LNCaP clone FGC (cell line): ENCODE results near the gene MTARC1.

Experiments used
- DNase-seq: peaks from one replicate; pipeline ENCODE4 v3.0.0-alpha.2; 2011; ENCODE audit warnings: low read depth
- H3K4me3 ChIP-seq: 2 replicates; pipeline ENCODE4 v1.5.1; 2011; ENCODE audit warnings: mild to moderate bottlenecking, low read depth, low read length, control low read depth
- TF ChIP-seq, protein P1 (sequence below): IDR thresholded peaks from 2 replicates; pipeline ENCODE4 v1.5.1; 2012; ENCODE audit warnings: mild to moderate bottlenecking; ENCODE audit not compliant: control insufficient read depth, insufficient read depth; ENCODE audit errors: extremely low read depth

The MTARC1 gene

DNA sequence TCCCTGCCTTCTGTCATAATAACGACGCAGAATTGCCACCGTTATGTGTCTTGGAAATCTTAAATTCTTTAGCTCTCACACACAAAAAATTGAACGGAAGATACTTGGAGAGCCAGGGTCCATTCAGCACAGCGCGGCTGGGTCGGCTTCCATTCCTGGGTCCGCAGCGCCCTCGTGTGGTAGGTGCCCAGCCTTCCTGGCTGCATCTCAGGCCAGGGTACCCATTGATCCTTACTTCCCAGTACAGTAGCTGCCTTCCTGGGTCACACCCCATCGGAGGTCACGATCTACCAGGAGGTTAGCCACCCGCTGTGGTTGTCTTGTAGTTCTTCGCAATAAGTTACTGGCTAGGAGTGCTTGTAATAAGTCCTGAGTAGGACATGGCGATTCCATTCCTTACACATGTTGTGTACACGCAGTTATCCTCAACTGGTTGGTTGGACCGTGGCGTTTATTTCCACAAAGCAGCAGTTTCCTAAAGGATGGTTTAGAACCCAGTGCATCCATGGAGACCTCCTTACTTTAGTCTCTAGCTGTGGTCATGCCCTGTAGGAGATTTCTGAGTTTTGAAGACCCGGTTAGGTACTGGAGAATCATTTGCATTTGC, 9.9 kb upstream of the MTARC1 start:
- TF ChIP-seq, protein P1, sequence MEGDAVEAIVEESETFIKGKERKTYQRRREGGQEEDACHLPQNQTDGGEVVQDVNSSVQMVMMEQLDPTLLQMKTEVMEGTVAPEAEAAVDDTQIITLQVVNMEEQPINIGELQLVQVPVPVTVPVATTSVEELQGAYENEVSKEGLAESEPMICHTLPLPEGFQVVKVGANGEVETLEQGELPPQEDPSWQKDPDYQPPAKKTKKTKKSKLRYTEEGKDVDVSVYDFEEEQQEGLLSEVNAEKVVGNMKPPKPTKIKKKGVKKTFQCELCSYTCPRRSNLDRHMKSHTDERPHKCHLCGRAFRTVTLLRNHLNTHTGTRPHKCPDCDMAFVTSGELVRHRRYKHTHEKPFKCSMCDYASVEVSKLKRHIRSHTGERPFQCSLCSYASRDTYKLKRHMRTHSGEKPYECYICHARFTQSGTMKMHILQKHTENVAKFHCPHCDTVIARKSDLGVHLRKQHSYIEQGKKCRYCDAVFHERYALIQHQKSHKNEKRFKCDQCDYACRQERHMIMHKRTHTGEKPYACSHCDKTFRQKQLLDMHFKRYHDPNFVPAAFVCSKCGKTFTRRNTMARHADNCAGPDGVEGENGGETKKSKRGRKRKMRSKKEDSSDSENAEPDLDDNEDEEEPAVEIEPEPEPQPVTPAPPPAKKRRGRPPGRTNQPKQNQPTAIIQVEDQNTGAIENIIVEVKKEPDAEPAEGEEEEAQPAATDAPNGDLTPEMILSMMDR: peak; percentile 92
- no peak overlapping the region for H3K4me3 ChIP-seq
- DNase-seq: no peak

DNA sequence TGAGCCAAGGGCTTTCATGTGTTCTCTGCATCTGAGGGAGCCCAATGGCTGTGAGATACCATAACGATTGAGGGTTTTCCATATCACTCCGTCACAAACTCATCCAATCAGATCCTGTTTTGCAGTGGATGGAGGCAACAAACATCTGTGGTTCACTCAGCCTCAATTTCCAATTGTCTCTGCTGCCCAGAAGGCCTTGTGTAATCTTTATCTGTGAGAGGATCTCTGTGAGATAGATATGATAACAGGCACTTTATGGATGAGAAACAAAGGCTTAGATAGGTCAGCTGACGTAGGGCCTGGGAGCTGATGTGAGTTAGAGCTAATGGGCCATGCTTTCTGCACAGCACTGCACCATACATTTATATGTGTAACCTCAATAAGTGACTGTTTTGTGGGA, 3.3 kb upstream of the MTARC1 start:
- no peak for DNase-seq

DNA sequence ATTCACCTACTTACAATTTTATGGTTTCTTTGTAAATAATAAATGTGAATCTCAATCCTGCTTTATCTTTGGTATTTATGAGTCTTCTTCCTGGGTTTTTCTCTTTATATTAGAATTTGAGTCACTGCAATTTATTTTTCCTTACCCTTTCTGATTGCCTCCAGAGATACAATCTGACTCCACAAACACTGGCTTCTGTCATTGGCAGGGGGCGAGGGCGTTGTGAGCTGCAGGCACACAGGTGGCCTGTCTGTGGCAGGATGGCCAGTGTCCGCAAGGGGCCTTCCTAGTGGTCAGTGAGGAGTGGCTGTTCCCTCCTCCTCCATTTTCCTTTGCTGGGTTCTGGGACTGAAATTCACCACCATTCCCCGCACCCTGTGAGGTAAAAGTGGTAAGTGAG, 2.0 kb upstream of the MTARC1 start:
- 0 out of 2 replicates have a peak overlapping the region, but pooled peaks have one; percentile 5 for H3K4me3 ChIP-seq
- no peak for DNase-seq
- TF ChIP-seq, protein P1: no peak

More for the DNA sequence above, 3.3 kb upstream of the MTARC1 start:
- TF ChIP-seq, protein P1: no peak
- H3K4me3 ChIP-seq: no peak overlapping the region

DNA sequence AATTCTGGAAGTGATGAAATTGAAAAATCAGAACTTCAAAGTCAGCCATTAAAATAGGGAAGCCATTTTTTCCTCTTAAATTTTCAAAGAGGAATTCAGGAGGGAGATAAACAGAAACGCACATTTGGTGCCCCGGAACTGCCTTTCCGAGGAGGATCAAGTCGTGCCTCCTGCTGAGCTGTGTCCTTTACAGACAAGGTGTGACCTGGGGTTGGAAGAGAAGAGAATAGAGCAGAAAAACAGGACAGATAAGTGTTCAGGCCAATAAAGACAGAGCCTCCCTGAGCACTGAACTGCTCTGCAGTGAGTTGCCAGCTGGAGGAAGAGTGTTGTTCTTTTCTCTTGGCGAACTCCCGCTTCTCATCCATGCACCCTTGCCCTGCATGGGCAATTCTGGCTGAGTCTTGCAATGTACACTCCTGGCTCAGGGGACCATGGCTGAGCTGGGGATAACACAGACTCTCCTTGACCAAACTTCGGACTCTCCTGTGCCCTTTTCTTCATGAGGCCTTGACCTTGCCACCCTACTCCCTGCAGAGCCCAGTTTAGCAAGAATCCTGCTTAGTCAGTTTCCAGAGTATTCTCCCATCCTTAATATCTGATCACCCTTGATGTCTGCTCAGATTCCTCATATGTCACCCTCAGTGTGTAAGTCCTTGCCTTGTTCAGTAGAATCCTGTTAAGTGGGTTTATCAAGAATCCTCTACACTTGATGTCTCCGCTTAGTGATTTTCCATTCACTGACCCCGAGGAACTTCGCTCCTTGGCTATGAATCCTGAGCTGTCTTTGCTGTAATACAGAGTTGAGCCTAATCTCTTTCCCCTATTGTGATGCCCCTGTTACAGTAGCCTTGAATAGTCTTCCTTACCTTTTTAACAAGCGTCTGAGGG, 1.3 kb upstream of the MTARC1 start:
- TF ChIP-seq, protein P1: no peak
- peak overlapping the region; percentile 56 for H3K4me3 ChIP-seq
- DNase-seq: peak; percentile 98

DNA sequence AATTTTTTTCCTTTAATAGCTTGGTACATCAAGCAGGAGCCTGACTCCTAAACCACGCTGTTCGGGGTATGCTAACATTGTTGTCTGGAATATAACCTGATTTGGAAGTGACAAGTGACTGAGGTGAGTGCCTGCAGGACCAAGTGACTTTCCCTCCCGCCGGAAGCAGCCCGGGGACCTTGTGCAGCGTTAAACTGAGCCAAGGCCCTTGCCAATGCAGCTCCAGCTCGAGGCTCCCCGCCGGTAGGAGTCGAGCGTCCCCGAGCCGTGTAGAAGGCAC, 716 bp upstream of the MTARC1 start:
- peak overlapping the region; percentile 56 for H3K4me3 ChIP-seq
- no peak for DNase-seq
- TF ChIP-seq, protein P1: no peak

DNA sequence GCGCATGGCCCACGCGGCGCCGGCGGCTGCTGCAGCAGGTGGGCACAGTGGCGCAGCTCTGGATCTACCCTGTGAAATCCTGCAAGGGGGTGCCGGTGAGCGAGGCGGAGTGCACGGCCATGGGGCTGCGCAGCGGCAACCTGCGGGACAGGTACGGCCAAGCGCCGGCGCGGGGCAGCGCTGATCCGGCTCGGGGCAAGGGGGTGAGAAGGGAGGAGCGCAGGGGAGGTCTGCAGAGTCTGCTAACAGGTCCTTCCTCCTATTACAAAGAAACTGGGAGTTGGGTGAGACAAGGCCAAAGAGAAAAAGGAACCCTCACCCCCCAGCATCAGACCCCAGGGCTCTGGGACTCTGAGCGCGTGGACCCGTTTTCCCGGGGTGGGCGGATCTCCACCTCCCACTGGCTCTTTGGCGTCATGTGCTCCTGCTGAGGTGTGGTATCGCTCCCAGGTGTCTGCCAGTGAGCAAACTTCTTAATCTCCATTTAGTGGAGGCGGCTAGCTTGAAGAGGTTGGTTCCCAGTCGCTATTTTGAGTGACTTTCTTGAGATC, 431 bp downstream of the MTARC1 start:
- peak; percentile 81 for DNase-seq
- TF ChIP-seq, protein P1: no peak
- H3K4me3 ChIP-seq: peak overlapping the region; percentile 56
